ENCODE measurements around the gene PLXNA2.

GRCh38 chr1:208280681-208281450, 36.7 kb upstream of the PLXNA2 start:
- TF ChIP-seq CTCF (IDR thresholded peaks at IDR 0.05) = no peak
- TF ChIP-seq POLR2A (IDR thresholded peaks at IDR 0.05) = no peak

Data from esophagus squamous epithelium (tissue), 4 donors.